ENCODE data around the gene YEATS4.

DNA sequence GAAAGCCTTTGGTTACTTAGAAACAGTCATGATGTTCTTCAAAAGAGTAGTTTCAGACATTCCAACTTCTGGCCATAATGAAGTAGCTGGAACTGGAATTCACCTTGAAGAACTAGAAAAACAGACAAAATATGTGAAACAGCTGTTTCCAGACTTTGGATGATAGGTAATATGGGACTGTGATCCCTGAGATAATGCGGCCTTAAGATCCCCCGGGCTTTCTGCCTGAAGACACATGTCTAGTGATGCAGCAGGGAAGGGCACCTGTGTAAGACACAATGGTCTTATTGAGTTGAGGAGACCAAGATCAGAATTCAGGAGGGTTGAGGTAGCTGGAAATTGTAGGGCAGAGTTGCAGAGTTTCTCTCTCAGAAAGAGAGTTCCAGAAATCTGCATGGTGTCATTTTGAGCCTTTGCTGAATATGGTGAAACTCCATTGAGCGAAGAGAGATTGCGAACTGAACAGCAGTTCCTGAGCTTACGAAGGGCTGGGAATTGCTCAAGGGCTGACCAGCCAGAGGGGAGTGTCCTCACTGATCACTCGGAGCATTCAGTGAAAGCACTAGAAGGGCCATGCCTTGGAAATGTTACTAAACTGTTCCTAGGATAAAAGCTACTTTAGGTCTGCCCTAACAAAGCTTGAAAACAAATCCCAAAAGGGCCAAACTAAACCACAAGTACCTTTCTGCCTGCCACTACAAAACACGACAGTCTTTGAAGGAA, 69.0 kb downstream of the YEATS4 start:
- TF ChIP-seq EZH2 (IDR thresholded peaks at IDR 0.05; ENCODE audit: insufficient read depth, poor library complexity, severe bottlenecking) (no peak), EZH2phosphoT487 (IDR thresholded peaks at IDR 0.05; ENCODE audit: insufficient read depth, low read depth) (no peak)
